ENCODE data around the gene ABHD2.

ABHD2 gene

DNA sequence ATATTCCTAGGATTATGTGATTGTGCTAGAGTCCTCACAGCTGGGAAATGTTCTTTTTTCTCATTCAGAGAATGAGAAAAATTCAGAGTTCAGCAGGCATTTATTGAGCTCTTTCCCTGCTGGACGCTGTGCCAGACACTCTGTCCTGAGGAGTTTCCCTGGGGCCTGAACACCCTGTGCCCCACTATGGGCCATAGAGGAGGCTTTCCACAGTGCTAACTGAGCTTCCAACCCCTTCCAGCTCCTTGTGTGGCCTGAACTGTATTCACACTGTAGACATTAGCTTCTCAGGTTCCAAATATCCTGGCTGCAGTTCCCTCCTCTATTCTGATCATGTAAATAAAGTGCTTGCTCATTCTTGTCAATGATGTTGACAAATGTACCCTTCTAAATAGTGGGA lies 10.0 kb downstream of the ABHD2 start:
- DNase-seq (ENCODE audit: low read depth in 2 of 2) = no peak

DNA sequence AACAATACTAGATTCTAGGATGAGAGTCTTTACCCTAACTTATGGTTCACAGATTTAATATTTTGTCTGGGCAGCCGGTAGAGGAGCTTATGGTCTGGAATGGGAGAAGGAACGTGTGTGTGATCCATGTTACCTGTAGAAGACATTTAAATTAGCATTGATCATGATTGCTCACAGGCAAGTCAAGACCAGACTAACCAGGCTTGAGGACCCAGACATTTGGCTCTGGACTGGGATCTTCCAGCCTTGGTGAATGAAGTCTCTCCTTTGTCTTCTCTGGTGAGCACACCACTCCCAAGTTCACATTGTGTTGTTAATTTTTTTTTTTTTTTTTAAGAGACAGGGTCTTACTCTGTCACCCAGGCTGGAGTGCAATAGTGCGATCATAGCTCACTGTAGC lies 11.7 kb downstream of the ABHD2 start:
- no peak for DNase-seq (ENCODE audit: low read depth in 2 of 2)

DNA sequence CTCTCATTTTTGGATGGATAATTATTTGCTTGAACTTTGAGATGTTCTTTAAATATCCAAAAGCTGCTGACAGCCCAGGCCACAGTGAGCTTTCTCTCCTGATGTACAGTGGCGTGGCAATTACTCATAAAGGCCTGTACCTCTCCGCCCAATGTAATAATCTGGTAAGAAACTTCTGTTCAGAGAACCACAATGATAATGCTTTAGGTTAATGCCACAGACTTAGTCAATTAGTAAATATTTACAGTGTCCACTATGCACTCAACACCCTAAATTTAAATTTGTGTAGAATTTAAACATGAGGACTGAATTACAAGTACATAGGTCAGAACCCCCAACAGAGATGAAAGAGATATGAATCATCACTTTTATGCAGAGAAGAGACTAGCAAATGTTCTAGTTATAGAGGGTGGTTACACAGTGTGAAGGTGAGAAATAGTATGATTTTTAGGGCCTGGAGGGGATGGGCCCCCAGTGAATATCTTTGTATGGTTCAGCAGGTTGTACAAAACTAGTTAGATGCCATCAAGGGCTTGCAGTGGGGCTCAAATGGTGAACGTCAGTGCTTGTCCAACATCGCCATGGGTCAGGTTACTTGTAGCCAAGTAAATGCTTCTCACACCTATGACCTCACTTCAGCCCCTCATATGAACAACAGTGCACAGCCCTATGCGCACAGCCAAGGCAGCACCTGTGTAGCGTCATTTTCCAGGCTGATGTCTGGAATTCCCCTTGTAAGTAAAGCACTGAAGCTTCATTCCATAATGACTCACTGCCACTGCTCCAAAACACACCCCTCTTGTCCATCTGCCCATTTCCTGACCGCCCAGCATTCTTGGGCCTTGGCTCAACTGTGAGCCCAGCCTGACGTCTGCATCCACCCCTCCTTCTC lies 13.3 kb downstream of the ABHD2 start:
- DNase-seq (ENCODE audit: low read depth in 2 of 2) = peak; percentile 70 to 72

DNA sequence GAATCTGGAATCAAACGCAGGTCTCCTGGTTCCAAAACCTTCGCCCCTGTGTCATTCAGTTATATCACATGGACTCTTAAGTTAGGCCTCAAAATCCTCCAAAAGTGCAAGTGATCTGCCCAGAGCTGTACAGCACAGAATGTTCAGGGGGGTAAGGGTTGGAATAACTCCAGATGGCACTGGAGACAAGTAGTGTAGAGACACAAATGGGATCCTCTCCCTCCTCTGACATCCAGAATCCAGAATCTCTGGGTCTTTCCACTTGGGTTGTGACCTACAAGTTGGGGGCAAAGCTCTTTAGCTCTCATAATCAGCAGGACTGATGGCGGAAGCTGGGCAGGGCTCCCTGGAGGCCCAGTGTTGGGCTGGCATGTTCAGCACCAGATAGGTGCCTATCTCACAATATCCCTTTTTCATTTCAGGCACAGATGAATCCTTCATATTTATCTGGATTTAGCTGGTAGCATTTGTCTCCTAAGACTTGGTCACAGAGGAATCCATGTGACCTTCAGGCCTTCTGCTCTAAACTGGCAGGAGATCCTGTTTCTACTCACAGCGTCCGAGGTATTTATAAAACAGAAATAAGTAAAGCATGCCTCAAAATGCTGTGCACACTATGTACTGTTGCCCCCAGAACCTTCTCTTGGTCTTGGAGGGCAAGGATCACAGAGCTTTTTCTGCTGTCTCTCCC lies 15.4 kb downstream of the ABHD2 start:
- no peak for DNase-seq (ENCODE audit: low read depth in 2 of 2)

DNA sequence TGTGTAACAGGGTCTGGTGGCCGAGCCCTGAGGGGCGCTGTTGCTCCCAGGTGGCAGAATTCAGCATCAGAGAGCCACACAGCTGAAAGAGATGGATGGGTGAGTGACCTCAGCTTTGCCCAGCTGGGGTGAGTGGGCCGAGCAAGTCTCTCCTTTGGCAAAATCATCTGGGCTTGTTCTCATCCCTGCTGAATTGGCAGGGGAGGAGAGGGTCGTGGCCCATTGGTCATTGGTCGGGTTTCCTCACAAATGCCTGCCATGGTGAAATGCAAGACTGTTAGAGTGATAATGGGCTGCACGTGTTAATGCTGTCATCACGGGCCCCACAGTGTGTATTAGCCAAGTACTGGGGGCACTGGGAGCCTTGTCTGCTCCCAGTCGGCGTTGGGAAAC lies 15.9 kb downstream of the ABHD2 start:
- no peak for DNase-seq (ENCODE audit: low read depth in 2 of 2)

DNA sequence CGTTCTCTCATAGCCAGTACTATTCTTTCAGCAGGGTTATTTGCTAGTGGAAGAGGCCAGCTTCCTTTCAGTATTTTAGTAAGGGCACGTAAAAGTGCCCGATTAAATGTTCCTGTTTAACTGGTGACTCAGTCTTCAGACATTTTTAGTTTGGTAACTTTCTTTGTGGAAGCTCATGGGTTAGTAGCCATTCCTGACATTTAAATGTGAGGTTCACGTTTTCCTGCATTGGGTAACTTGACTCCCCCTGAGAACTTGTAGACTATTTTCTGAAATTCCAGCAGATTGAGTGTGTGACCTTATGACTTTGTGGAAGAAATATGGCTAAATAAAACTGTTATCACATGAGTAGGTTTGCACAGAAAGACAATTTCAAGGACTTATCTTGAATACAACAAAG lies 16.9 kb downstream of the ABHD2 start:
- peak; percentile 96 to 97 for DNase-seq (ENCODE audit: low read depth in 2 of 2)

DNA sequence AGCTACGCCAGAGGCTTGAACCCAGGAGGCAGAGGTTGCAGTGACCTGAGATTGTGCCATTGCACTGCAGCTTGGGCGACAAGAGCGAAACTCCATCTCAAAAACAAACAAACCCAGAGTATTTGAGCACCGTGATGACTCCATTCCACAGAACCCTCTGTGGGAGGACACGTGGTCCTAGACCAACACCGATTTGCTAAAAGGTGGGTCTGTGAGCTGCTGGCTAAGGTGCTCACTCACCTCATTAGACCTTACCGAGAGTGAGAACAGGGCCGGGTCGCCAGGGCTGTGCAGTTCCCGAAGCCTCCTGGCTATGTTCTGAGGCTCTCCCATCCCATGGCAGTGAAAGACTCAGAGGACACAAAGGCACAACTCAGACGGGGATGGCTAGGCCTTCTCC lies 17.9 kb downstream of the ABHD2 start:
- DNase-seq (ENCODE audit: low read depth in 2 of 2) = no peak

DNA sequence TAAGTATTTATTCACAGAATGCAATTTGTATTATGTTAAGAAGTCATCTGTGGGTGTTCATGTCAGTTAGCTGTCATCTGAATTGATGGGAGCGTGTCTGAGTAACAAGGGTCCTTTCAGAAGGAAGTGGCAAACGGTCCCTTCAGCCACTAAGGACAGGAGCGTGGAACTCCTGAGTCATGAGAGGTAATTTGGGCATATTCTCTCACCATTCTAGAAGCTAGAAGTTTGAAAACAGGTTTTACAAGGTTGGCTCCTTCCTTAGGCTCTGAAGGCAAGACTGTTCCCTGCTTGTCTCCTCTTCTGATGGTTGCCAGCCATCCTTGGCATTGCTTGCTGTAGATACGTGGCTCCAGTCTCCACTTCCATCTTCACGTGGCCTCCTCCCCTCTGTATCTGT lies 19.7 kb downstream of the ABHD2 start:
- no peak for DNase-seq (ENCODE audit: low read depth in 2 of 2)

DNA sequence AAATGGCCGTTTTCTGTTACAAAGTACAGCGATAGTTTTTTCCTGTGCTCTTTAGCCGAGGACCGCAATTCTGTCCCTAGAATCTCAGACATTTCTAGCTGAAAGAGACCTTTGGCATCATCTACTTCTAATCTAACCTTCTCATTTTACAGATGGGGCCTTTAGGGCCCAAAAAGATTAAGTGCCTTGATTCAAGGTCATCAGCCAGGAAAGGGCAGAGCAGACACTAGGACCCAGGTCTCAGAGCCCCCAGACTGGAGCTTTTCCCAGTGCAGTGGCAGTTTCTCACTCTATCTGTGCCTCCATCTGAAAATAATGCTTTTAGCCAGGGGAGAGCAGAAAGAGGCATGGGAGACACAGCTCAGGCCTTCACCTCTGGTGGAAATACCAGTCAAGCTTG lies 20.6 kb downstream of the ABHD2 start:
- DNase-seq (ENCODE audit: low read depth in 2 of 2) = no peak

DNA sequence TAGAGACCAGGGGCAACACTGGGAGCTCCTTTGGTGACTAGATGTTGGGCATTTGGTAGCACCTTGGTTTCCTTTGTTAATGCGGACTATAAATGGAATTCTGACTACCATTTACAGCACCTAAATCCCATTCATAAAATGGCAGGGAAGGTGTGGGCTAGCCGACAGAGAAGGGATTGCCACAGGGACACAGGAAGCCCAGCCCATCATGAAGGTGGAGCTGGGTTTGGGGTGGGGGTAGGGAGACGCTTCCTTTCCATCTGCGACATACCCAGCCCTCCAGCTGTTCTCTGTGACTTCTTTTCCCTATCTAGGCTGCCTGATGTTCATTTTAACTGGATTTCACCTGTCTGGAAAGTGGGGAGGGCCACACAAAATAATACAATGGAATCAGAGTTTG lies 21.0 kb downstream of the ABHD2 start:
- no peak for DNase-seq (ENCODE audit: low read depth in 2 of 2)

DNA sequence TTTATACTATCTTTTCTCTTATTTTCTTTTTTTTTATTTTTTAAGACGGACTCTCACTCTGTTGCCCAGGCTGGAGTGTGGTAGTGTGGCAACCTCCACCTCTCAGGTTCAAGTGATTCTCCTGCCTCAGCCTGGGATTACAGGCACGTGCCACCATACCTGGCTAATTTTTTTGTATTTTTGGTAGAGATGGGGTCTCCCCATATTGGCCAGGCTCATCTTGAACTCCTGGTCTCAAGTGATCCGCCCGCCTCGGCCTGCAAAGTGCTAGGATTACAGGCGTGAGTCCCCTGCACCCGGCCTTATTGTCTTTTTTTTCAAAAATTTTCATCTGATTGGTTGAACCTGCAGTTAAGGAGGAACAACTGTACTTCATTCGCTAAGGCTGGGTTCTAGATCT lies 21.8 kb downstream of the ABHD2 start:
- DNase-seq (ENCODE audit: low read depth in 2 of 2) = no peak

DNA sequence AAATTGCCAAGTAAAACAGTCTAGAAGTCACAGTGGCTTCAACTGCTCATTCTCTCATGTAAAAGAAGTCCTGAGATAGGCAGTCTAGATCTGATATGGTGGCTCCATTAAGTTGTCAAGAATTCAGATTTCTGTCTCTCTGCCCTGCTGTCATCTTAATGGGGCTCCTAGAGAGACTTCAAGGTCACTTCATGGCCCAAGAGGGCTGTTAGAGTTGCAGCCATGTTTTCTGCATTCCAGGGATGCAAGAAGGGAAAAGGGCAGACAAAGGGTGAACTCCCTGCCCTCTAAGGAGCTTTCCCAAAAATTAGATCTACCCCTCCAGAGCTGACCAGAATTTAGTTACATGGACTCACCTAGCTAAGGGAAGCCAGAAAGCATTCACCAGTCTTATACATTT lies 23.1 kb downstream of the ABHD2 start:
- no peak for DNase-seq (ENCODE audit: low read depth in 2 of 2)

DNA sequence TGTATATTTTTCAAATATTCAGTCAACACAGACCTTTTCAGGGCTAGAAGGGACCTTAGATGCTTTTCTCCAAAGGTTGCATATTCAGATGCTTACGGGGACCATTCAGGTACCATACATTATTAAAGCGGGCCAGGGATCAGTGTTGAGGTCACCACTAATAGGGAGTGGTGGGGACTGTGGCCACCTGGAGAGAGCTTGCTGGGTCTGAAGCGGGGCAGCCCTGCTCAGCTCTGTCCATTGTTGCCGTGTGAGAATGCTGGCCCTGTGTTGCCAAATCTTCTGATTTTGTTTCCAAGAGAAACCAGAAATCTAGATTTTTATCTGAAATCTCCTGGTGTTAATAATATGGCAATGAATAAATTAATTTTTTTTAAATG lies 23.7 kb downstream of the ABHD2 start:
- no peak for DNase-seq (ENCODE audit: low read depth in 2 of 2)

DNA sequence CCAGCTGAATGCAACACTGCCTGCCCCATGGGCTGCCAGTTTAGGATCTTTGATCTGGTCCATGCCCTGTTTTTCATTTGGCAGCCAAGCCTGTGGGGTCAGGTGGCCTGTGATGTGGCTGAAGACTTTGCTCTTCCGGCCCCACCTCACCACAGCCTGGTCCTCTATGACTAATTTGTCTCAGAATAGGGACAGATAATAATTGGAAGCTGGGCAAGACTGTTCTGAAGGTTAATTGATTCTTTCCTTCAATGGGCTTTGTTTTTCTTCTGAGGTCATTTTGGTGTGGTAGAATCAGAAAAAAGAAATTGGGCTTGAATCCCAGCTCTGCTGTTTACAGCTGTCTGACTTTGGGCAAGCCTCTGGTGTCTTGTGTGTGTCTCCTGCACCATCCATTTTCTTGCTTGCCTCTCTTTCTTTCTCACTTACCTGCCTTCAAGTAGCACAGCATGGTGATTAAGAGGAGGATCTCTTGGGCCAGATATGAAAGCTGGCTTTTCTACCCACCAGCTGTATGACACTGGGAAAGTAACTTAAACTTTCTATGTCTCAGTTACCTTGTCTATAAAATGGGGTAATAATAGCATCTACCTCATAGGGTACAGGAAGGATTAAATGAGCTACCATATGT lies 24.2 kb downstream of the ABHD2 start:
- no peak for DNase-seq (ENCODE audit: low read depth in 2 of 2)

DNA sequence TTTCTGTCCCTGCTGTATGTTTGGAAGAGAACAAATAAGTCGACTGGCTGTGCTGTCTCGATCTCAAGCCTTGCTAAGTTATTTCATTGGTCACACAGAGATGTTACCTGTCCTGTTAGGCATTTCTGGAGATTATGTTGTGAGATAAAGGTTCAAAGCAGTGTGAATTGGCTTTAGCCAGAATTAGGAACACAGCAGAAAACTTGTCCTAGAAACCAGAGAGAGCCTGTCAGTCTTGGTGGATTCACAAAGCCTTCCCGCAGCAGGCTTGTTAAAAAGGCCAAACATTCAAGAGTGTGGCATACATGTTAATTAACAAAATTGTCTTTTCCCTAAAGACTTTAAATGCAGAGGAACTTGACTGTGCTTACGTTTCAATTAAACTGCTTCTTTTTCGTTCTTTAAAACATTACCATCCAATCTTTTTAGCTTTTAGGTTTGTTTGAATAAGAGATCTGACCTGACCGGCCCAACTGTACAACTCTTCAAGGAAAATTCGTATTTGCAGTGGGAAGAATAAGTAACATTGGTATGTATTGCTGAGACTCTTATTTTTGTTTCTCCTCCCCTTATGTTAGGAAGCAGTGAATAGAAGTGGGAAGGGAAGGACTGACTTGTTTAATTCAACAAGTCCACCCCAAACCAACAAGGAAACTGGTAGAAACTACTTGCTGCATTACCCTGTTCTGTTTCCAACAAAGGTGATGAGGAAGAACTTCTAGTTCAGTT lies 25.2 kb downstream of the ABHD2 start:
- DNase-seq (ENCODE audit: low read depth in 2 of 2) = no peak

DNA sequence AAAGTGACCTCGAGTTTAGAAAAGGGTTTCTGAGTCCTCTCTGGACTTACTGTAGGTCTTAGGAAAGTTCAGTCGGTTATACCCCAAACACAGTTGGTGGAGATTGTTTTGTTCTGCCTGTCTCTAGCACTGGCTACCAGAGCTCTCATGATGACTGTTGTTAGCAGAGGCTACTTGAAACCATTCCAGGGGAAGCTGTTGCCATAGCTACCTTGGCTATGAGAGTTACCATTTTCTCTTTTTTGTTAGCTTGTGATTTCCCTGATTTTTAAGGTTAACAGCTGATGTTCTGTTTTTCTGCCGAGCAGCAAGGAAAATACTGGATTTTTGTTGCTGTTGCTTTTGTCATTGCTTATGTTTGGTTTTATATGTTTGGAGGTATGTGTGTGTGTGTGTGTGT lies 26.7 kb downstream of the ABHD2 start:
- no peak for DNase-seq (ENCODE audit: low read depth in 2 of 2)

DNA sequence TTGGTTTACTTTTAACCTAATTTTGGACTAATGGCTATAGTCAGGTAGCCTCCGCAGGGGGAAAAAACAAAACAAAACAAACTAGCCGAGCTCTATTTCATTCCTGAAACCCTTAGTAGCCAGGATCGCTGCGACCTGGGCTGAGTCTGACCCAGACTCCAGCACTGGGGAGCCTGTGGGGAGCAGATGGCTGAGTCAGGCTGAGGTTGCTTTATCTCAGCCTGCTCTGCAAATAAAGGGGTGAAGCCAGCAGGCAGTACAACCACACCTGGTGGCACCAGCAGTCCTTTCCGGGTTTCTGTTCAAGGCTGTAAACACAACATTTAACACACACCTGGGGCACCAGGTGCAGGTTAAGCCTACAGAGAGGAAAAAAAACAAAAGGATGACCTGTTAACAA lies 27.3 kb downstream of the ABHD2 start:
- no peak for DNase-seq (ENCODE audit: low read depth in 2 of 2)

DNA sequence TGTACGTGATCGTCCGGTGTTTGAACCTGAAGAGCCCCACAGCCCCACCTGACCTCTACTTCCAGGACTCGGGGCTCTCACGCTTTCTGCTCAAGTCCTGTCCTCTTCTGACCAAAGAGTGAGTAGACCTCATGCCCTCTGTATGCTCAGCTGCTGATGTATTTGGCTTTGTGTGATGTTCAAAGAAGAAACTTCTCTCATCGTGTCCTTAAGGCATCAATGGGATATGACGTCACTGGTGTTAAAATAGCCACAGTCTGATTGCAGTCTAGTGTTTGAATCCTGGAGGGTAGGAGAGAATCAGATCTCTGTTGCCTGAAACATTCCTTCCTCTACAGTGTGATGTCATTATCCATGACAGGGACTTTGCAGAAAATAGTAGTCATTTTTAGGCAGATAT lies 28.1 kb downstream of the ABHD2 start:
- DNase-seq (ENCODE audit: low read depth in 2 of 2) = no peak

DNA sequence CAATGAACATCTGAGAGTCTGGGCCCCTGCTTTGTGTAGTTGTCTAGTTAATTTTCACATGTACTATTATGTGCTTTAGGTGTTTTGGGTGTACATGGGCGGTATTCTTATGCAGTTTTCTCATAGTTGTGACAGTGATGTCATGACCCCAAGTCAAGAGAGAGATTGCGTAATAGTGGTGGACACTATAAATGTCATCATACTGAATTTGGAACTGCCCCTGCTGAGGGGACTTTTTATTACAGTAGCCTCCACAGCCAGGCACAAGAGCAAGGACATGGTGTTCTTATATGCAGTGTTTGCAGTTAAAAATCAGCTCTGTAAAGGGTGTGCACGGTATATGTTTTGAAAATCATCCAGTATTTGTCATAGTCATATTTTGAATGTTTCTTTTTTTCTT lies 29.5 kb downstream of the ABHD2 start:
- DNase-seq (ENCODE audit: low read depth in 2 of 2) = no peak

DNA sequence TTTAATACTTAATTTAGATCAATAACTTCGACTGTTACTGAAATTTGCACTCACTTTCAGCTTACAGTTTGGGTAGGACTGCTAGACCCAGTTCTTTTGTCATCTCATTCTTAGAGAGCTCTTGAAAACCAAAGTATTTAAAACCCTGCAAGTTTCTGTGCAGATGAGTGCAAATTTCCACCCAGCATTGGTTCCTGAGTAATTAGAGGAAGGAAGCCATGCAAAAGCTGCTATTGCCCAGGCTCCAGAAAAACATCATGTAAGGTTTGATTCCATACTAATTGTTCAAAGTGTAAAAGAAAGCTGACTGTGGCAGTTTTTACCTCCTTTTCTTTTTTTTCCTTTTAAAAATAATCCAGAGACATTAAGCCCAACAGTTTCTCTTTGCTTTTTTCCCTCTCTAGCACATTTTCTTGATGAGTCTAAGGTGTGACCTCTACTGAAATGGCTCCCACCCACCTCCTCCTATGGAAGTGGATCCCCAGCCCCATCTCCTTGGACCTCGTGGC lies 30.3 kb downstream of the ABHD2 start:
- no peak for DNase-seq (ENCODE audit: low read depth in 2 of 2)

DNA sequence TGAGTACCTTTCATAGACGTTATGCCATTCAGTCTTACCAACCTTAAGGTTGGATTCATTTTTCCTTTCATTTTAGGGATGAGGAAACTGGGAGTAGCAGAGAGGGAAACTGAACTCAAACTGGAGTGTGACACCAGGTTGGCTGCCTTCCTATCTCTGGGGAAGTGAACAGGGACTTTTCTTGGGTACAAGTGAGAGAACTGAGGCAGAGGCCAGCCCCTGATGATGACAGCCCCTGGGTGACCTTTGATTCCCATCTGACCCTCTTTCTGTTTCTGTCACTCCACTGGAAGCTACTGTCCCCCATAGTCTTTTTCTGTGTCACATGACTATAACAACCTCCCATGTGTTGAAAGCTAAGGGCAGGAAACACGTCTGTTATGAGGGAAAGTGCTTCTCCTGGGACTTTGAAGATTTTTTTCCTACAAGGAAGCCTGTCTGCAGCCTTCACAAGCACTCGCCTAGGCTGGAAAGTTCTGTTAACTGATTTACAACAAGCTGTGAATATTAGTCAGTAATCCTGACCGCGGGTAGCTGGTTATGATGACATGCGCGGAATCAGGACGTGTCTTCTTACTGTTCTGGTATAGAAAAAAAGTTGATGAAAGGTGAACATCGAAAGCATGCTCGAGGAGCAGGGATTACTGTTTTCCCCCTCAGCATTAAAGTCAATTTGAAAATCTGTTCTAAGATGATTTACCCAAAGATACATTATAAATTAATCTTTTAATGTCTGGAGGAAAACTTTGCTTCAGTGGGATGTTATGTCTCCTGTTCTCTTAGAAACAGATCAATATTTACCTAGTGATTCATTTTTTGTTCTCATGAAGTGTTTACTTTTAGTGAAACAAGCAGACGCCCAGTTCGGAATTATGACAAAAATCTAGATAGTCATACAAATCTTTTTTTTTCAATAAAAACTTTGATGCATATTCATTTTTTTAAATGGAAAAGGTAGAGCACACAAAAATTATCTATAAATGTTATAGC lies 31.5 kb downstream of the ABHD2 start:
- peak; percentile 82 to 83 for DNase-seq (ENCODE audit: low read depth in 2 of 2)

All from fibroblast of skin of left quadriceps (primary cell).